ENCODE measurements around the gene MSMP. TPM values are rescaled to one million over a fixed set of nuclear protein-coding genes. Genes with fewer than 3 reads are reported as not detected.

The MSMP gene
- total RNA-seq, result not detected in 2 replicates

- intact Hi-C loops (cut with micrococcal nuclease), result loop anchor here (10.0 kb wide), 1 partner anchor 821 kb away; the partner anchor contains the start of gene MELK
Observed at GRCh38 chr9:35754264-35754663, at the start of gene MSMP. Gene MSMP (minus strand): TSS chr9:35754276. CDS start chr9:35754129, 147 bp downstream.

DNA sequence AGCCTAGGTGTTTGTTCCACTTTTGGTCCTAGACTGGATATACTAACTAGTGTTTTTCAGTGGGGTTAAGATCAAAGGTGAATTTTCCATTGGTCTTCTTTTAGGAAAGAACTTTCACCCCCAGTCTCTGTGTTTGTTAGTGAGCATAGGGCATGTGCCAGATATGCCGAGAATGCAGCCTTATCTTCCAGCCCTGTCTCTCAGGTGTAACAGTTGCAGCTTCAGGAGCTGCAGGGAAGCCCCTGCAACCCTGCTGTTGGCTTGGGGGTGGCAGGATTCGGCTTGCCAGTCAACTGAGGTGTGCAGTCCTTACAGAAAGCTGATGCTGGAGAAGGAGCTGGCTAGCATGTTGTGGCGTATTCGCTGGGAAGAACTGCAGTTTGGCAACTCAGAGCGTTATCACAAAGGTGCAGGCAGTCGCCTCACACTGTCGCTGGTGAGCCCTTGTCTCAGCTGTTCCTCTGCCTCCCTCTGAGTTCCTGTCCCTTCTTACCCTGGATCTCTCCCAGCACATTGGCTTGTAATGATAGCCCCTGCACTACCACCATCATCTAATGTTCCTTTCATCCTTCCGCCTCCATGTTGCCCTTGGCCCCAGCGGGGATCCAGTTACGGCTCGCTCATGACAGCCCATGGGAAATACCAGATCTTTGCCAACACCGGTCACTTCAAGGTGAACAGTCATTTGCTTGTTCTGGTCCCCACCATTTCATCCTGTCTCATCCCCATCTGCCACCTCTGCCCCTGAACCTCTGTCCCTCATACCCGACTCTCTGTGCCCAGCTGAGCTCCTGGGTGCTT is 47.5 kb upstream of the MSMP start:
- intact Hi-C loops (cut with micrococcal nuclease), result no loop called here

GRCh38 chr9:35800530-35800929 is 46.5 kb upstream of the MSMP start:
- intact Hi-C loops (cut with micrococcal nuclease), result no loop called here

DNA sequence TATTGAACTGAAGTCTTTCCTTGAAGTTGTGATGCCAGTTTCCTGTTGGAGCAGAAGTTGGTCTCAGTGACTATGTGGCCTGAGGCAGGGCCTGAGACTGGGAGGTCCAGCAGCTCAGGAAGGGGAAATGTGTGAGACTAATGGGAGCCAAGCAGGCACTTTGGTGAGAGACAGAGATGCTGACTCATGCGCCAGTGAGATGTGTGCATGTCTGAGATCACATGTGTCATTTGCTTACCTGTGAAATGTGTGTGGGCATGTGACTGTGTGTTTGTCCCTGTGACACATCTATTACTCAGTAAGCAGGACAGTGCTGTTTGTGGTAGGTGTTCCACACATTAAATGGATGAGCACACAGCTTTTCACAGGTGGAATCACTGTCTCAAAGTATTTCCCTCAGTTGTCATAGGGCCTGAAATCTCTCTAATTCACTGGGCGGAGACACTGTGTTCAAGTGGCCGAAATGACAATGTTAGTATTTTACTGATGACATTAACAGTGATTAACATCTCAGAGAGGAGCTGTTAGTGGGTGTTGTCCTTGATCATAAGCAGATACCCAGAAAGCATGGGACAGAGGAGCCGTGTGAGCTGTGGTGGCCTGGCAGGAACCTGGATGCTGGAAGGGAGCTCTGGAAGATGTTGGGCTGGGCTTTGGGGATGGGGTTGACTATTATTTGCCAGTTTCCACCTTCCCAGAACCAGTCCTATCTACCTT is 44.7 kb upstream of the MSMP start:
- intact Hi-C loops (cut with micrococcal nuclease), result no loop called here

DNA sequence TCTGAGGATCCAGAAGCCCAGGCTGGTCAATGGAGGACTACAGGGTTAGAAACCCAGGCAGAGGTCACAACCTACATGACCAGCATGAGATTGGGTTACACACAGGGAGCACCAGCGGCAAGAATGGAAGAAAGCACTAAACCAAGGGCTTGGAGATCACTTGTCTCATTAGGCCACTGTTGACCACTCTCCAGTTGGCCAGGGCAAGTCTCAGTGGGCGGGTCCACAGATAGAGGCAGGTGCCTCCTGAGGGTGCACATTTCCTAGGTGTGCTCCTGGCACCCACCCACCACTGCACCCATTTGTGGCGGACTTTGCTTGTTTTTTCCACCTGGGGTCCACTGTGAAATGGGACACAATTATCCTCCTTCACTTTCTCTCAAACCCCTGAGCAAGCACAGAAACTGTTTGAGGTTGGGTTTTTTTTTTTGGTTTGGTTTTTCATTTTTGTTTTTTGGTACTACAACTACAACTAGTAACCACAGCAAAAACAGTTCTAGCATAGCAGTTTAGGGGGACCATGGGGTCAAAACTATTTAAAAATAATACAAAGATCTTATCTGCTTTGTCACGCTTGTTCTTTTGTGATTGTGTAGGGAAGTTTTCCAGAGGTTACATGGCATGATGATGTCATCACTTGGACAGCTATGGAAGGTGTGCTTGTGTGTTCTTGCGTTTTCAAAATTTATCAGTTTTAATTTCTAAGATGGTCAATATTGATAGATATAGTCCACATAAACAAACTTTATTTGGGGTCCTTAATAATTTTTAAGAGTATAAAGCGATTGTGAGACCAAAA is 43.4 kb upstream of the MSMP start:
- intact Hi-C loops (cut with micrococcal nuclease), result no loop called here

GRCh38 chr9:35795695-35796094 is 41.6 kb upstream of the MSMP start:
- intact Hi-C loops (cut with micrococcal nuclease), result no loop called here

DNA sequence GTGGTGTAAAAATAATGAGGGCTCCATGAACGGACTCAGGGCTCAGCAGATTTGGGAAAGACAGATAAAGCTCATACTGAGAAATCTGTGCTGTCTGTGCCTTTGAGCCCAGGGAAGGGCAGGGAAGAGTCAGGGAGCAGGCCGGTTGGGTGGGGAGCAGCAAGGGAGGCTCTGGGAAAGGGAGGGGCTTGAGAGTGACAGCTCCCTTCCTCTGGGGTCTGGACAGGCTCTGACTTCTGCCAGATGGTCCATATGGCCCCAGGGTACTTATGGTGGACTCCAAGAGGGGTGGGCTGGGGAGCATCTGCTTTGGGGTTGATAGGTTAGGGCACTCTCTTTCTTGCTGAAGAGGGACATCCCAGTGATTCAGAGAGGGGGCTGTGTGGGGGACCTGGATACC is 39.4 kb upstream of the MSMP start:
- intact Hi-C loops (cut with micrococcal nuclease), result no loop called here

- intact Hi-C loops (cut with micrococcal nuclease), result no loop called here
Observed at GRCh38 chr9:35792826-35793225, 38.8 kb upstream of the MSMP start.

DNA sequence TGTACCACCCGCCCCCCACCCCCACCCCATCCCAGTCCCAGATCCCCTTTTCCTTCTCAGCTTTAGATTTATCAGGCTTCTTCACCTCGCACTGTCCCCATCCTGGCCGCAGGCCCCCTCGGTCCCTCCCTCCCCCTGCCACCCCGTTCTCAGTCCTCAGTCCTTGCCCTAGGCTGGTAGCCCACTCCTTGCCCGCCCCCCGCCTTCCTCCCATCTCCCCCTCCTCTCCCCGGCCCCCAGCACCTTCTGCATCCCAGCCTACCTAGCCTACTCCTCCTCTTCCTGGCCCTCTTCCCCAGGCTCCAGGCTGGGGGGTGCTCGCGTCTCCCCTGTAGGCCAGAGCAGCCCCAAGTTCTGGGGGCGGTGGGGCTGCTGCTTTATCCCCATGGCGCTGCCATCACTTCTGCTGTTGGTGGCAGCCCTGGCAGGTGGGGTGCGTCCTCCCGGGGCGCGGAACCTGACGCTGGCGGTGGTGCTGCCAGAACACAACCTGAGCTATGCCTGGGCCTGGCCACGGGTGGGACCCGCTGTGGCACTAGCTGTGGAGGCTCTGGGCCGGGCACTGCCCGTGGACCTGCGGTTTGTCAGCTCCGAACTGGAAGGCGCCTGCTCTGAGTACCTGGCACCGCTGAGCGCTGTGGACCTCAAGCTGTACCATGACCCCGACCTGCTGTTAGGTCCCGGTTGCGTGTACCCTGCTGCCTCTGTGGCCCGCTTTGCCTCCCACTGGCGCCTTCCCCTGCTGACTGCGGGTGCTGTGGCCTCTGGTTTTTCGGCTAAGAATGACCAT is 38.1 kb upstream of the MSMP start:
- intact Hi-C loops (cut with micrococcal nuclease), result no loop called here

DNA sequence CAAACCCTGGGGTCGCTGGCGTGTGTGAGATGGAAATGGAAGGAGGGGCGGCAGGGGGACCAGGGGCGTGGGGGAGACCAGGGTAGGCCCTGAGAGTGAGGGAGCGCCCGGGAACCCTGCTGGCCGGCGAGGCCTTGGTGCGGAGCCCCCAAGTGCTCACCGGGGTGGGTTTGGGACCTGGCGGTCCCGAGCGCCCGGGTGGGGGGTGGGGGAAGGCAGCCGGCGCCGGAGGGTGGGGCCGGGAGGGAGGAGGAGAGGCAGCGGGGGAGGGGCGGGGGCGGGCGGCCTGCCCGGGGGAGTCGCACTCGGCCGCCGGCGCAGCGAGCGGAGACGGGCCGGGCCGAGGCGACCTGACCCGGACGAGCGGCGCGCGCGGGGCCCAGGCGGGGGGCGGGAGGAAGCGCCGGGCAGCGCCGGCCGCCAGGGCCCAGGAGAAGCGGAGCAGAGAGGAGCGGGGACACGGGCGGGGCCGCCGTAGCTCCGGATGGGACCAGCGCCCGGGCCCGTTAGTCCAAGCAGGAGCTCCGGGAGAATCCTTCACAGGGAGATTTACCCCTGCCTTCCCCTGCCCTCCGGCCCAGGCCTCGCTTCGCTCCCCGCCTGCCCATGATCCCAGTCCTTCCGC is 37.3 kb upstream of the MSMP start, which contains the start of gene NPR2:
Gene NPR2, plus strand, starts transcription at position 295 of the 625 bp plus-strand sequence. CDS start 818 bp downstream, outside the sequence.
- intact Hi-C loops (cut with micrococcal nuclease), result loop anchor here (2.0 kb wide), 1 partner anchor 35 kb away; no protein-coding TSS in a partner anchor

- intact Hi-C loops (cut with micrococcal nuclease), result loop anchor here (1.0 to 2.0 kb wide), 5 partner anchors 25 to 92 kb away; partner anchors contain the start of gene HINT2
Observed at GRCh38 chr9:35790385-35791296, 36.6 kb upstream of the MSMP start.

GRCh38 chr9:35790025-35790384 is 35.9 kb upstream of the MSMP start:
- intact Hi-C loops (cut with micrococcal nuclease), result loop anchor here (1.0 to 2.0 kb wide), 5 partner anchors 25 to 92 kb away; partner anchors contain the start of gene HINT2

- intact Hi-C loops (cut with micrococcal nuclease), result no loop called here
Observed at GRCh38 chr9:35789541-35789940, 35.5 kb upstream of the MSMP start.

DNA sequence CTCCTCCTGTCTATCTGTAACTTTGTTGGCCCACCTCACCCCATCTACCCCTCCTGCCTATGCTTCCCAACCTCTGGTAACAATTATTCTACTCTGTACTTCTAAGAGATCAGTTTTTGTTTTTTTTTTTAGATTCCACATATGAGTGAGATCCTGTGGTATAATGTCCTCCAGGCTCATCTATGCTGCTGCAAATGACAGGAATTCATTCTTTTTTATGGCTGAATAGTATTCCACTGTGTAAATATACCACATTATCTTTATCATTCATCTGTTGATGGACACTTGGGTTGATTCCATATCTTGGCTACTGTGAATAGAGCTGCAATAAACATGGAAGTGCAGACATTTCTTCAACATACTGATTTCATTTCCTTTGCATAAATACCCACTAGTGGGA is 29.3 kb upstream of the MSMP start:
- intact Hi-C loops (cut with micrococcal nuclease), result no loop called here

- intact Hi-C loops (cut with micrococcal nuclease), result no loop called here
Observed at GRCh38 chr9:35781066-35781465, 27.0 kb upstream of the MSMP start.

GRCh38 chr9:35778496-35778895 is 24.4 kb upstream of the MSMP start:
- intact Hi-C loops (cut with micrococcal nuclease), result no loop called here

DNA sequence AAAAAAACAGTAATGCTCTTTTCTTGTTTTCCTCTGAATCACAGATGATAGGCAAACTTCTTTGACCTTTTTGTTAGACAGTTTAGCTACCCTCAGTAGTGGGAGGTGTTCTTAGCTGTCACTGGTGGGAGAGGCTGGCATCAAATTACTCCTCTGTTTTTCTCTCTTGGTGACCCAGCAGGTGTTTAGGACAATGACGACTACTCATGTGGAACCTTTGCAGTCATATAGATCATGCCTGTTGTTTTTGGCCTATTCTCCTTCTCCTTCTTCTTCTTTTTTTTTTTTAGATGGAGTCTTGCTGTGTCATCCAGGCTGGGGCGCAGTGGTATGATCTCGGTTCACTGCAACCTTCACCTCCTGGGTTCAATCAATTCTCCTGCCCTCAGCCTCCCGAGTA is 21.9 kb upstream of the MSMP start:
- intact Hi-C loops (cut with micrococcal nuclease), result no loop called here

DNA sequence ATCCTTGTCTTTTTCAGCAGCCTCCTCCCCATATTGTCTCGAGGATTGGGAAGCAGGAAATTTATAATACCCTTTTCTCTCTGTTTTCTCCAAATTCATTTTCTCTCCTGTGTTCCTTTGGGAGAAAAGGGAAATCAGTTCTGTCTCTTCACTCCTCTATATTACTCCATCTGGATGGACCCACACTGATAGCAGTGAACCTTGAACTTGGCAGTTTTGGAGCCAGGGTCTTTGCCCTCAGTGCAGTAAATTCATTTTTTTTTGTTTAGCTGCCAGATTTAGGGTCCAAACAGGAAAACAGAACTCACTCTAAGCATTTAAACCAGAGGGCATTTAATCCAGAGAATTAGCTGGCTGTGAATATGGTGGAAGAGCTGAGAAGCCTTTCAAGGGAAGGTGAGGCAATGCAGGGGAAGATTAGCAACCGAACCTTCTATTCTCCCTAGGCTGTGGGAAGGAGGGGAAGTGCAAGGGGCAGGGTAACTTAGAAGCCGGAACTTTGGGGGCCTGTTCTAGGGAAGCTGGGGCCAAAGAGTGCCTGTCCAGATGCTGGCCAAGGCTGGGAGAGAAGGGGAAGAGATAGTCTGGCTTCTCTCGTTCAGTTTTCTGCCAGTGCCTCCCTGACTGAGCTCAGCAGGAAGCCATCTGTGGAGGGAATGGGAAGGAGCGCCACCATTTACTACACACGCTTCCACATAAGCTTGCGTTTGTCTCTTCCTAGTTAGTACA is 21.0 kb upstream of the MSMP start:
- intact Hi-C loops (cut with micrococcal nuclease), result no loop called here

DNA sequence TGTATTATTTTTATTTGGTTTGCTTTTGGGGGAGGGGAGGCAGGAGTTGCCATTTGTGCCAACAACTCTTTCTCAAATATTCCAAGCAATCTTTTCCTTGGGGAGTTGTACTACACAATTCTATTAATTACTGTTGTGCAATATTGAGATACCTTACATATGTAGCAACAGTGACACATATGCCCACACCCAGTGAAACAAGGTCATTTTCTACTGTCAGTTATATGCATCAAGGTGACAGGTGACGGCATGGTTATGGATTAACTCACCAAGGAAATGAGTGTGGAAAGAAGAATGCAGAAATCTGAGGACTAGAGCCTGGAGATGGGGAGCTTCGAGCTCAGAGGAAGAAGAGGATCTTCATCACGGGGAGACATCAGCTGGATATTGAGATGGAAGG is 17.9 kb upstream of the MSMP start:
- intact Hi-C loops (cut with micrococcal nuclease), result no loop called here
